ENCODE data around the gene PDSS2. TPM values are rescaled to one million over a fixed set of nuclear protein-coding genes. Genes with fewer than 3 reads are reported as not detected.

The PDSS2 gene
- polyA plus RNA-seq, 1 donor (not counting 4 experiments of a cell fraction or from before 2014, with no cell fraction given): 12.5 TPM

- Histone ChIP-seq H3K9ac (ENCODE audit: control insufficient read depth, extremely low read depth, insufficient read depth, low read length) (peak overlapping the region; percentile 78), H3K4me1 (ENCODE audit: control insufficient read depth, extremely low read depth, insufficient read depth, low read length) (peaks cover 23% of the 10 kb centered on the region), H4K20me1 (ENCODE audit: control insufficient read depth, extremely low read depth, insufficient read depth, low read length) (no peaks in the 10 kb centered on the region), H3K4me2 (ENCODE audit: control insufficient read depth, extremely low read depth, insufficient read depth, low read depth, low read length) (peak overlapping the region; percentile 99), H3K9me1 (ENCODE audit: control insufficient read depth, extremely low read depth, insufficient read depth, low read length) (no peaks in the 10 kb centered on the region), H3K27ac (ENCODE audit: control insufficient read depth, insufficient read depth, low read length) (peak overlapping the region; percentile 36), H3K79me2 (ENCODE audit: control insufficient read depth, insufficient read depth, low read length) (peaks cover 2% of the 10 kb centered on the region), H3K27me3 (ENCODE audit: control insufficient read depth, extremely low read depth, insufficient read depth, low read length) (no peaks in the 10 kb centered on the region), H3K9me3 (ENCODE audit: control insufficient read depth, low read depth, low read length) (no peaks in the 10 kb centered on the region), H2AFZ (ENCODE audit: control insufficient read depth, low read length) (peak overlapping the region; percentile 82), H3K36me3 (ENCODE audit: control insufficient read depth in 2 of 2, extremely low read depth in 1 of 2, insufficient read depth in 2 of 2, low read length in 2 of 2) (no peaks in the 10 kb centered on the region), H3K4me3 (ENCODE audit: control insufficient read depth in 2 of 3, extremely low read depth in 1 of 3, insufficient read depth in 2 of 3, low read depth in 1 of 3, low read length in 3 of 3) (peak overlapping the region; percentile 41 to 77 (median 77))
- FAIRE-seq (no peak), DNase-seq (ENCODE audit: low read depth, low spot score) (no peak)
- dilution Hi-C loops (cut with MboI; ENCODE audit: extremely low pct_ligation_motif_present, low sequenced_read_pairs): no loop called here
- TF ChIP-seq EZH2 (IDR thresholded peaks at IDR 0.05; ENCODE audit: low read length) (no peak), CTCF (optimal IDR thresholded peaks at IDR 0.05 in 1 of 3, IDR thresholded peaks at IDR 0.05 in 1 of 3, conservative IDR thresholded peaks at IDR 0.05 in 1 of 3; ENCODE audit: extremely low read depth in 1 of 3, insufficient read depth in 2 of 3, low read length in 3 of 3) (no peak)
Observed at GRCh38 chr6:107115695-107116327, 343.6 kb downstream of the PDSS2 start.

DNA sequence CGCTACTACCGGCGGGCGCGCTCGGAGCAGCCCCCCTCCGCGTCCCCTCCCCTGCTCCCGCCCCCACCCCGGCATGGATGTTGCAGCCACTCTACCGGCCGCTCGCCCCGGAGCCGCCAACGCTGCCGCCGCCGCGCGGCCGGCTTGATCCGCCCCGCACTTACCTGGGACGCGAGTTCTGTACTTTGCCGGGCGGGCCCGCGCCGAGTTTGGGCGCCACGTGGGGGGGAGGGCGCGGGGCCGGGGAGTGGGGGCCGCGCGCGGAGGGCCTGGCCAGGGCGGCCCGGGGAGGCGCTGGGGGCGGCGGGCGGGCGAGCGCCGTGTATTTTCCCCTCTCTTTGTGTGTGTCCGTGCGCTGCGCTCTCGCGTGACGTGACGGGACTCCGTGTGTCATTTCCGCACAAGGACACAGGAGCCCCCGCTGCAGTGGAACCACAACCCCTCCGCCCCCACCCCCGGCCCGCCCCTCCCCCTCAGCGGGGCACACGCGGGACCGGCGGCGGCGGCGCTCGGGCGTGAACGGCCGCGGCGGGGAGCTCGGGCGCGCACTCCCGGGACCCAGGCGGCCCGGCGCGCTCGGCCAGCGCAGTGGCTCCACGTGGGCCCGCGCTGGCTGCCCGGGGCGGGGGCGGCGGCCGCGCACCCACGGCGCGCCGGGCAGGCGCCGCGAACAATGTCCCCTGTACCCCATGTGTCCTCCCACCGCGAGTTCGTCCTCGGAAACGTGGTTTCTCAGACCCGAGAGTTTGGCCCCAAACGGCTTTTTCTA, 344.3 kb downstream of the PDSS2 start, which contains the start of gene BEND3:
BEND3 (minus strand) TSS at position 590 of the 769 bp plus-strand sequence. CDS start 16,230 bp downstream, outside the sequence.
- Histone ChIP-seq H3K4me3 (ENCODE audit: control insufficient read depth in 2 of 3, extremely low read depth in 1 of 3, insufficient read depth in 2 of 3, low read depth in 1 of 3, low read length in 3 of 3) (peak within 1 kb of the TSS; percentile 41 to 77 (median 77)), H3K4me1 (ENCODE audit: control insufficient read depth, extremely low read depth, insufficient read depth, low read length) (peaks cover 23% of the 10 kb centered on the region), H3K79me2 (ENCODE audit: control insufficient read depth, insufficient read depth, low read length) (peaks cover 2% of the 10 kb centered on the region), H3K9me3 (ENCODE audit: control insufficient read depth, low read depth, low read length) (no peaks in the 10 kb centered on the region), H3K27ac (ENCODE audit: control insufficient read depth, insufficient read depth, low read length) (peak within 1 kb of the TSS; percentile 36), H3K27me3 (ENCODE audit: control insufficient read depth, extremely low read depth, insufficient read depth, low read length) (no peaks in the 10 kb centered on the region), H3K4me2 (ENCODE audit: control insufficient read depth, extremely low read depth, insufficient read depth, low read depth, low read length) (peak within 1 kb of the TSS; percentile 99), H4K20me1 (ENCODE audit: control insufficient read depth, extremely low read depth, insufficient read depth, low read length) (no peaks in the 10 kb centered on the region), H3K36me3 (ENCODE audit: control insufficient read depth in 2 of 2, extremely low read depth in 1 of 2, insufficient read depth in 2 of 2, low read length in 2 of 2) (no peaks in the 10 kb centered on the region), H3K9ac (ENCODE audit: control insufficient read depth, extremely low read depth, insufficient read depth, low read length) (peak within 1 kb of the TSS; percentile 78), H2AFZ (ENCODE audit: control insufficient read depth, low read length) (peak within 1 kb of the TSS; percentile 82), H3K9me1 (ENCODE audit: control insufficient read depth, extremely low read depth, insufficient read depth, low read length) (no peaks in the 10 kb centered on the region)
- DNase-seq (ENCODE audit: low read depth, low spot score) (no peak), FAIRE-seq (no peak)
- TF ChIP-seq EZH2 (IDR thresholded peaks at IDR 0.05; ENCODE audit: low read length) (no peak), CTCF (optimal IDR thresholded peaks at IDR 0.05 in 1 of 3, IDR thresholded peaks at IDR 0.05 in 1 of 3, conservative IDR thresholded peaks at IDR 0.05 in 1 of 3; ENCODE audit: extremely low read depth in 1 of 3, insufficient read depth in 2 of 3, low read length in 3 of 3) (no peak)
- dilution Hi-C loops (cut with MboI; ENCODE audit: extremely low pct_ligation_motif_present, low sequenced_read_pairs): no loop called here

Data from keratinocyte (primary cell).